Activated T-helper 17 cell treated with anti-CD3 and anti-CD28 coated beads, Interleukin-2, amount 50 U/mL, for 72 hours (primary cell): ENCODE results near the gene ZFP28. TPM values are rescaled to one million over a fixed set of nuclear protein-coding genes. Genes with fewer than 3 reads are reported as not detected.

Experiments
- ATAC-seq: fragments of 150-1000 bp; cut with Tn5 transposase; replicated peaks from 2 replicates; pipeline ENCODE4 v1.10.0; 2021; ENCODE audit warnings: mild to moderate bottlenecking, moderate library complexity
- H3K27ac Mint-ChIP-seq: one replicate; pipeline ENCODE4 v1.8.0; 2022; ENCODE audit warnings: mixed read lengths
- H3K27me3 Mint-ChIP-seq: one replicate; pipeline ENCODE4 v1.8.0; 2022; ENCODE audit warnings: mixed read lengths
- H3K36me3 Mint-ChIP-seq: one replicate; pipeline ENCODE4 v1.8.0; 2022; ENCODE audit warnings: low read depth, mild to moderate bottlenecking, mixed read lengths
- H3K4me1 Mint-ChIP-seq: one replicate; pipeline ENCODE4 v1.8.0; 2022; ENCODE audit warnings: mixed read lengths
- H3K4me3 Mint-ChIP-seq: one replicate; pipeline ENCODE4 v1.8.0; 2022; ENCODE audit warnings: mild to moderate bottlenecking, mixed read lengths
- H3K9me3 Mint-ChIP-seq: one replicate; pipeline ENCODE4 v1.8.0; 2022; ENCODE audit warnings: mixed read lengths
- total RNA-seq, 2 donors: library from RNA; stranded (reverse); gene quantifications; one replicate each; pipeline ENCODE4 v1.2.3, GENCODE V29; 2022

The ZFP28 gene
- total RNA-seq, 2 donors from 2014 or later = 2.9 to 5.5 TPM

GRCh38 chr19:56567274-56568120, 28.7 kb downstream of the ZFP28 start, which contains the start of gene ZNF470:
ZNF470 (plus strand) TSS chr19:56567468; CDS start chr19:56570312, 2,844 bp downstream.
- Mint-ChIP-seq H3K36me3 (peaks cover 53% of the 10 kb centered on the region), H3K4me1 (no peaks in the 10 kb centered on the region), H3K27me3 (no peaks in the 10 kb centered on the region), H3K9me3 (peaks cover 22% of the 10 kb centered on the region), H3K4me3 (peak within 1 kb of the TSS; percentile 95), H3K27ac (peak within 1 kb of the TSS; percentile 86)
- ATAC-seq = peak; percentile 97

- no peaks in the 10 kb centered on the region for H3K4me1 Mint-ChIP-seq
- H3K9me3 Mint-ChIP-seq = peaks cover 38% of the 10 kb centered on the region
- no peaks in the 10 kb centered on the region for H3K27me3 Mint-ChIP-seq
- ATAC-seq = no peak
- H3K27ac Mint-ChIP-seq = no peak overlapping the region
- no peak overlapping the region for H3K4me3 Mint-ChIP-seq
- peaks cover 96% of the 10 kb centered on the region for H3K36me3 Mint-ChIP-seq
Observed at GRCh38 chr19:56572589-56572988, 33.8 kb downstream of the ZFP28 start.

GRCh38 chr19:56573914-56574313, 35.2 kb downstream of the ZFP28 start:
- H3K9me3 Mint-ChIP-seq = peaks cover 49% of the 10 kb centered on the region
- no peaks in the 10 kb centered on the region for H3K27me3 Mint-ChIP-seq
- H3K4me3 Mint-ChIP-seq = no peak overlapping the region
- H3K27ac Mint-ChIP-seq = no peak overlapping the region
- no peak for ATAC-seq
- H3K36me3 Mint-ChIP-seq = peaks cover 83% of the 10 kb centered on the region
- no peaks in the 10 kb centered on the region for H3K4me1 Mint-ChIP-seq

- Mint-ChIP-seq H3K27ac (no peak overlapping the region), H3K4me1 (no peaks in the 10 kb centered on the region), H3K4me3 (no peak overlapping the region), H3K9me3 (peaks cover 51% of the 10 kb centered on the region), H3K27me3 (no peaks in the 10 kb centered on the region), H3K36me3 (peaks cover 44% of the 10 kb centered on the region)
- ATAC-seq = no peak
Observed at GRCh38 chr19:56577719-56578602, 39.2 kb downstream of the ZFP28 start.

- H3K4me1 Mint-ChIP-seq = peaks cover 22% of the 10 kb centered on the region
- ATAC-seq = no peak
- H3K36me3 Mint-ChIP-seq = peaks cover 22% of the 10 kb centered on the region
- peak overlapping the region; percentile 94 for H3K4me3 Mint-ChIP-seq
- peaks cover 19% of the 10 kb centered on the region for H3K9me3 Mint-ChIP-seq
- no peaks in the 10 kb centered on the region for H3K27me3 Mint-ChIP-seq
- H3K27ac Mint-ChIP-seq = peak overlapping the region; percentile 94
Observed at GRCh38 chr19:56594446-56594782, 55.7 kb downstream of the ZFP28 start.

- Mint-ChIP-seq H3K36me3 (peaks cover 22% of the 10 kb centered on the region), H3K27me3 (no peaks in the 10 kb centered on the region), H3K27ac (peak within 1 kb of the TSS; percentile 94), H3K9me3 (peaks cover 19% of the 10 kb centered on the region), H3K4me3 (peak within 1 kb of the TSS; percentile 94), H3K4me1 (peaks cover 22% of the 10 kb centered on the region)
- peak; percentile 96 for ATAC-seq
Observed at GRCh38 chr19:56594783-56595547, 56.2 kb downstream of the ZFP28 start, which contains the start of gene ZNF71. ZNF71 (plus strand) TSS chr19:56595302; CDS start chr19:56601559, 6,257 bp downstream.

GRCh38 chr19:56595548-56595899, 56.8 kb downstream of the ZFP28 start:
- peak; percentile 48 for ATAC-seq
- Mint-ChIP-seq H3K9me3 (peaks cover 19% of the 10 kb centered on the region), H3K27me3 (no peaks in the 10 kb centered on the region), H3K27ac (peak overlapping the region; percentile 94), H3K4me1 (peaks cover 23% of the 10 kb centered on the region), H3K4me3 (peak overlapping the region; percentile 94), H3K36me3 (peaks cover 25% of the 10 kb centered on the region)

- peak overlapping the region; percentile 94 for H3K4me3 Mint-ChIP-seq
- H3K9me3 Mint-ChIP-seq = peaks cover 14% of the 10 kb centered on the region
- no peak for ATAC-seq
- no peak overlapping the region for H3K27ac Mint-ChIP-seq
- no peaks in the 10 kb centered on the region for H3K27me3 Mint-ChIP-seq
- H3K4me1 Mint-ChIP-seq = peaks cover 25% of the 10 kb centered on the region
- H3K36me3 Mint-ChIP-seq = peaks cover 36% of the 10 kb centered on the region
Observed at GRCh38 chr19:56596676-56597075, 57.9 kb downstream of the ZFP28 start.

GRCh38 chr19:56597696-56598095, 58.9 kb downstream of the ZFP28 start:
- ATAC-seq = no peak

GRCh38 chr19:56601375-56601774, 62.6 kb downstream of the ZFP28 start:
- Mint-ChIP-seq H3K9me3 (peaks cover 20% of the 10 kb centered on the region), H3K27me3 (no peaks in the 10 kb centered on the region), H3K36me3 (peaks cover 70% of the 10 kb centered on the region), H3K4me1 (peaks cover 9% of the 10 kb centered on the region), H3K27ac (no peak overlapping the region), H3K4me3 (no peak overlapping the region)
- no peak for ATAC-seq

More at GRCh38 chr19:56597696-56598095, 58.9 kb downstream of the ZFP28 start:
- Mint-ChIP-seq H3K9me3 (peaks cover 9% of the 10 kb centered on the region), H3K4me1 (peaks cover 25% of the 10 kb centered on the region), H3K36me3 (peaks cover 47% of the 10 kb centered on the region), H3K27me3 (no peaks in the 10 kb centered on the region), H3K27ac (no peak overlapping the region), H3K4me3 (no peak overlapping the region)

GRCh38 chr19:56603829-56604228, 65.1 kb downstream of the ZFP28 start:
- Mint-ChIP-seq H3K36me3 (peaks cover 69% of the 10 kb centered on the region), H3K4me3 (no peak overlapping the region), H3K9me3 (peaks cover 26% of the 10 kb centered on the region), H3K27ac (no peak overlapping the region), H3K27me3 (no peaks in the 10 kb centered on the region), H3K4me1 (peaks cover 3% of the 10 kb centered on the region)
- no peak for ATAC-seq
